NCI-H1694 treated with DMSO at 0.1 percent for 48 hours (cell line): ENCODE data around the gene FAM151A.
"Not testable (repeated sequence)": the region's sequence is repeated elsewhere in the genome, so short reads cannot be mapped to it uniquely, and the experiment has no call there.

Source experiments
- DNase-seq: peaks from one replicate; lab custom pipeline; 2025; lab: John Stamatoyannopoulos, UW

Gene FAM151A

GRCh38 chr1:54636461-54637446 lies 13.4 kb upstream of the FAM151A start:
- DNase-seq = not testable (repeated sequence)

DNA sequence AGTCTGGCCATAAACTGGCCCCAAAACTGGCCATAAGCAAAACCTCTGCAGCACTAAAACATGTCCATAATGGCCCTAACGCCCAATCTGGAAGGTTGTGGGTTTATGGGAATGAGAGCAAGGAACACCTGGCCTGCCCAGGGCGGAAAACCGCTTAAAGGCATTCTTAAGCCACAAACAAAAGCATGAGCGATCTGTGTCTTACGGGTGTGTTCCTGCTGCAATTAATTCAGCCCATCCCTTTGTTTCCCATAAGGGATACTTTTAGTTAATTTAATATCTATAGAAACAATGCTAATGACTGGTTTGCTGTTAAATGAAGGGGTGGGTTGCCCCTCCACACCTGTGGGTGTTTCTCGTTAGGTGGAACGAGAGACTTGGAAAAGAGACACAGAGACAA lies 12.5 kb upstream of the FAM151A start:
- not testable (repeated sequence) for DNase-seq

DNA sequence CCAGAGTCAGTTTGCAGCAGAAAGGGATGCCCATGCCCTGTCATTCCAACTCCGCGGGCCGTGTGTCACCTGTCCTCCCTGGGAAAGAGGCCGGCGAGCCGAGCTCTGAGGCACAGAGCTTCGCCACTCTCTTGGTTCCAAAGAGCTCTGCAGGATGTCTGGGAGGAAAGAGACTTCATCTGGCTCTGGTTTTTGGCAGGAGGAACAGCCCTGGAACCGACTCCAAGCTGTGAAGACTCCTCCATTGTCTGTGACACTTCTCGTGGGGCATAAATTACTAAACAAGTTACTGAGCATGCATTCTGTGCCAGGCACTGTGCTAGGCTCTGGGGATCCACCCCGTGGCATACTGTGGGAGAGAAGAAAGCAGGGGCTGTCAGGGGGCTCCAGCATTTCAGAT lies 3.9 kb upstream of the FAM151A start:
- no peak for DNase-seq

DNA sequence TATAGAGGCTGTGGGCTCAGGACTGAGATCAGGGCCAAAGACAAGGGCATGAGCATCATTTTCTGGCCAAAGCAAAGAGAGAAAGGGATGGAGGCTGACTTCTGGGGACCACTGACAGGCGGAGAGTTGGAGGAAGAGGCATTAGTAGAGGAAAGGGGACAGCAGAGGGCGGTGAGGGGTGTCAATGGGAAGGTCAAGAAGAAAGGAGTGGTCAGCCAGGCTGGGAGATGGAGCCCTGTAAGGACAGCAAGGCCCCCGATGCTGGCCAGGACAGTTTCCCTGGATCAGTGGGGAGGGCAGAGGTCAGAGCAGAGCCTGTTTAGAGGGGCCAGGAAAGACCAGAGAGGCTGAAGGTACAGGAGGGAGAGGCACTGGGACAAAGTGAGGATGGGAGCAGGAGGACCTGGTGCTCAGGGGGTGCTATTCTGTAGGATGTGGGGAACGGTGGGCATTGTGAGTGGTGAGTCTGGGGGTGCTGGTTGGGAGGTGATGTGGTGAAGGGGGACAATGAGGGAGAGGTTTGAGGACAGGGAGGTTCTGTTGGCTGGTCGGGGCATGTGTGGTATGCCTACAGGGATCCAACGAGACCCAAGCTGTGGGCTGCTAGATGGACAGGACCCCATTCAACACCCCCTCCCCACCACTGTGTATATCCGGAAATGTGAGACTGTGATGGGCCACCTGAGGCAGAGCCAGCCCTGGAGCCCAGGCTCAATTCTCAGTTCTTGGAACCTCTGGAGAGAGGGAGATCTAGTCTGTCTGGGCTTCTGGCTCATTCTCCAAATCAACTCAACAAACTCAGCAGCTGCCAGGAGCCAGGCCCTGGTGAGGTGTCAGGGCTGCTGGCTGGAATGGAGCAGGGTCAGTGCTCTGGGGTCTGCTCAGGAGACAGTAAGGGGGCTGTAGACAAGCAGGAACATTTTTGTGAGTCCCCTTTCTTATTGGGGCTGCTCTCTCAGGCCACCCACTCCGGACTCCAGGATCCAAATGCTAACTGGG lies 1.4 kb upstream of the FAM151A start:
- peak; percentile 20 for DNase-seq

- no peak for DNase-seq
Measured at GRCh38 chr1:54619749-54620148, 3.6 kb downstream of the FAM151A start.

- no peak for DNase-seq
Measured at GRCh38 chr1:54615531-54616279, 7.6 kb downstream of the FAM151A start.

DNA sequence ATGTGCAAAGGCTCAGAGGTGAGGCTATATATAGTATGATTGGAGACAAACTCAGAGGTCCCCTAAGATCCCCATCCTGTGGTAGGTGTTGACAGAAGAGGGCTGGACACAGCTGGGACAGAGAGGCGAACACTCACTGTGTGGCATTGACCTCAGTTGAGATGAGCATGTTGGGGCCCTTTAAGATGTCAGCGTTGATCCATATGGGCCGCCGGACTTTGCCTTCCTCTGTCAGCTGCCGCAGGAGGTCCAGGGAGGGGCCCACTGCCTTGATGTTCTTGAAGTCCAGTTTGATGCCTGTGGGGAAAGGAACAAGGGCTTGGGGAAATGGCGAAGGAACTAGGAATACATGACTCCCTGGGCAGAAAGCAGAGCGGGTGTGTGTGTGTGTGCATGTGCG lies 8.8 kb downstream of the FAM151A start:
- DNase-seq = no peak

- no peak for DNase-seq
Measured at GRCh38 chr1:54614024-54614423, 9.3 kb downstream of the FAM151A start.

DNA sequence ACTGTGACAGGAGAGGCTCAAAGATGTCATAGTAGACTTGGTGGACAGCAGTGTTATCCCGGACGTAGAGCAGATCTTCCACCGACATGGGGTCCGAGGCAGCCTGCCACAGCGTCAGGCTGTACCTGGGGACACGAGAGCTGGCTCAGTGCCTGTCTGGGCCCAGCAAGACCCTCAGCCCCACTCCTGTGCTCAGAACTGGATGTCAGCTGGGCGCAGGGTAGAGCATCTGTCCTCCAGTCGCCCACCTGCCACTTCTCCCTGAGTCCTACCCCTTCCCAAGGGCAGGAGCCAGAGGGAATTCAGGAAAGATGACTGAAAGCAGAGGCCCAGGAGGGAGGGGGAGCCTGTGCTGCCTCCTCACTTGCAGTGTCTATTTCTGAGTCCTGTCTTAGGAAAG lies 11.7 kb downstream of the FAM151A start:
- peak; percentile 21 for DNase-seq

GRCh38 chr1:54610601-54611580 lies 12.4 kb downstream of the FAM151A start:
- DNase-seq = no peak

DNA sequence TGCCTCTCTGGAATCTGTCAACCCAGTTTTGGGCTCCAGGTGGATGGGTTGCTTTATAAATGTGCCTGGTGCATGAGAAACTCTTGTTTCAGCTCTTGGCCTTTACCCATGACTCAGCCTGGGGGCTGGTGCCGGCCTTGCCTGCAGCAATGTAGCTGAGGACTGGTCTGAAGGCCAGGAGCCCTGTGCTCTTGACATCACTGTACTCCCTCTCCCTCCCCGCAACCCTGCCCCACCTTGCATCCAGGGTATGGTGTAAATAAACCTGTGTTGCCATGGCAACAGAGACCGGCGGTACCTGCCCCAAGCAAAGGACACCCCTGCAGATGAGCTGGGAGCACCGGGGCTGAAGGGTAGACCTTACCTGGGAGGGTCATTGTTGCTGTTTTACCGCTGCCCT lies 13.3 kb downstream of the FAM151A start:
- no peak for DNase-seq

GRCh38 chr1:54609301-54609921 lies 13.9 kb downstream of the FAM151A start:
- DNase-seq = no peak

DNA sequence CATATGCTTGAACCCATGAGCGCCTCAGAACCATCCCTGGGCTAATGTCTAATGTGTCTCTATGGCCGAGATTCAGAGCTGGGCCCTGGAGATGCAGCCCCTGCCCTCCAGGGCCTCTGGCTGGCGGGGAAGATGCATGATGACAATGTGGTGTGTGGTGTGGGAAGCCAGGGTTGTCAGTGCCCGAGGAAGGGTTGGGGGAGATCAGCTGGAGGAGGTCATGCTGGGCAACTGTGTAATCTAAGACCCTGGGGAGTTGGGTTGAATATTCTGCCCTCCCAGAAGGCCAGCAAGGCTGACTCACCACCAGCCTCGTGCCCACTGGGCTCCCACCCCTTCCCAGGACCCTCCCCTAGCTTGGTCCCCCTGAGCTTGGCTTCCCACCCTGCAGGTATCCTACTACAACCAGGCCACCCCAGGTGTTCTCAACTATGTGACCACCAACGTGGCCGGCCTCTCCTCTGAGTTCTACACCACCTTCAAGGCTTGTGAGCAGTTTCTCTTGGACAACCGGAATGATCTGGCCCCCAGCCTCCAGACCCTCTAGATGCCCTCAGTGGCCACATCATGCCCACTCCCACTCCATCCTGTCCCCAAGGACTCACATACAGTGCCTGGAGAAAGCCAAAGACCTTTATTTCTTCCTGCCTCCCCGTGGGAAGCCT lies 14.6 kb downstream of the FAM151A start:
- no peak for DNase-seq

DNA sequence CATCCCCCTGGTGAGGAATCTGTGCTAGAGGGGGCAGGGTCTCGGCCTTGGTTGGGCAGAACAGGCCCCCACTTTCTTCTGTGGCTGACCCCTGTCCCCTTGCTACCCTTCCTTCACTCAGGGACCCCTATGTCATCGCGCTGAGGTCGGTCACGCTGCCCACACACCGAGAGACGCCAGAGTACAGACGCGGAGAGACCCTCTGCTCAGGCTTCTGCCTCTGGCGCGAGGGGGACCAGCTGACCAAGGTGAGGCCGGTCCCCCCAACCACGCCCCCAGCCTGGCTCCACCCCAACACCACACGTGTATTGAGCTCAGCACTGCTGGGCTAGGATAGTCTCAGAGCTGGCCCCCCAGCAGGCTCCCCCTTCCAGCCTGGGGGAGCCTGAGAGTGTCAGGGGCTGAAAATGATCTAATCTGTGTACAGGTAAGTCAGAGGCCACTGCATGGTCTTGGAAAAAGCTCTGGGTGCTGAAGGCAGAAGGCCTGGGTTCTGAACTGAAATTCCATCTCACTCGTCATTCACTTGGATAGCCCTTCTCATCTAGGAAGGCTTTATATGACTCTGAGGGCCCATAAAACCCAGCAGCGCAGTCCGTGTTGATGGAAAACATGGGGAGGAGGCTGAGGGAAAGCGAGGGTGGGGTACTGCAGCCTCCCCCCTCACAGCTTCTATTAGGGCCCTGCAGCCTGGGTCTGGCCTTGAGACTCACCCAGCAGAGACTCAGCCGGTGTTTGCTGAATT lies 15.3 kb downstream of the FAM151A start:
- DNase-seq = no peak

DNA sequence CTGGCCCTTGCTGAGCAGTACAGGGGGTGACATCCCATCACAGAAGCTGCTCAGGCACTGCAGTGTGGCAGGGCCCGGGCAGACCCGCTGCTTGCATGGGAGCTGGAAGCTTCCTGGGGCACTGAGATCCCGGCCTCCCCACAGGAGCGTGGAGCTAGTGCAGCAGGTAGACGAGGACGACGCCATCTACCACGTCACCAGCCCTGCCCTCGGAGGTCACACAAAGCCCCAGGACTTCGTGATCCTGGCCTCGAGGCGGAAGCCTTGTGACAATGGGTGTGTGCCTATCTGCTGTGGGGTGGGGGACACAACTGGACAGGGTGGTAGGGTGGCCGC lies 16.4 kb downstream of the FAM151A start:
- DNase-seq = no peak

GRCh38 chr1:54606096-54606989 lies 17.0 kb downstream of the FAM151A start:
- DNase-seq = no peak

DNA sequence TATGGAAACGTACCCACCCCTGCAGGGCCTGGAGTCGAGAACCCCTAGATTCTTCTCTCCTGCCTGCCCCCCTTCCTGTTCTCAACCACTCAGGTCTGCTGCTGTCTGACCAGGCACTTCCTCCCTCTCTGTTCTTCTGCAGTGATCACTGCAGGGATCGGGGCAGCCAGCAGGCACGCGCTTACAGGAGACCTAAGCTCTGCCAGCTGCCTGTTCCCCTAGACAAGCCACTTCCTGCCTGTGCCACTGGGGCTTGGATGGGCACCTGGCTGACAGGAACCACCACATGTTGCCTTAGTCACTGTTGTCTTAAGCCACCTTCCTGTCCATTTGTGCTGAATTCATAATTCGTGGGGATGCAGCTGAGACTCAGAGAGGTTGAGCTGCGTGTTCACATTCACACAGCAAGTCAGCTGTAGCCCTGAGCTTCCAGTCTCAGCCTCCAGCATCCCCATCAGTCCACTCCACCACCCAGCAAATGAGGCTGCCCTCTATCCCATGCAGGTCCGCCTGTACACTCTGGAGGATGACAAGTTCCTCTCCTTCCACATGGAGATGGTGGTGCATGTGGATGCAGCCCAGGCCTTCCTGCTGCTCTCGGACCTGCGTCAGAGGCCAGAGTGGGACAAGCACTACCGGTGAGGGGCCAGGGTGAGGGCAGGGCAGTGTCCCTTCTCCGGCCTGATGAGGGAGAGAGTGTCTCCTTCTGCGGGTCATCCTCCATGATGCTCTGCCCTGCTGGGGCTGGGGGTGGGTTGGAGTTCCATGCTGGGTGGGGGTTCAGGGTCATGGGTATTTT lies 18.6 kb downstream of the FAM151A start:
- peak; percentile 40 for DNase-seq
